MM.1S (cell line): ENCODE results near the gene NAALADL2.

ENCODE experiments used
- DNase-seq: peaks from one replicate; pipeline ENCODE4 v3.0.0-alpha.2; 2015
- H2AFZ ChIP-seq: fragments of 300-600 bp; sonication (generic); 2 replicates; pipeline ENCODE4 v1.6.0; 2016; ENCODE audit warnings: antibody characterized with exemption, low read length
- H3F3A ChIP-seq: fragments of 300-600 bp; sonication (generic); 2 replicates; pipeline ENCODE4 v1.6.1; 2016; ENCODE audit warnings: mild to moderate bottlenecking, antibody characterized with exemption, low read length, moderate library complexity, mixed read lengths; ENCODE audit not compliant: insufficient read depth
- H3K27ac ChIP-seq: fragments of 300-600 bp; sonication (generic); 2 replicates; pipeline ENCODE4 v1.5.1; 2016; ENCODE audit warnings: mild to moderate bottlenecking, low read length
- H3K27me3 ChIP-seq: fragments of 300-600 bp; sonication (generic); replicated peaks from 2 replicates; pipeline ENCODE4 v1.6.0; 2016; ENCODE audit warnings: low read length; ENCODE audit not compliant: insufficient read depth
- H3K36me3 ChIP-seq: fragments of 300-600 bp; sonication (generic); replicated peaks from 2 replicates; pipeline ENCODE4 v1.6.1; 2016; ENCODE audit warnings: mild to moderate bottlenecking, low read length, mixed read lengths; ENCODE audit not compliant: insufficient read depth
- H3K4me1 ChIP-seq: fragments of 300-600 bp; sonication (generic); 2 replicates; pipeline ENCODE4 v1.6.1; 2016; ENCODE audit warnings: low read length, mixed read lengths
- H3K4me2 ChIP-seq: fragments of 300-600 bp; sonication (generic); 2 replicates; pipeline ENCODE4 v1.6.0; 2016; ENCODE audit warnings: low read depth, low read length
- H3K4me3 ChIP-seq: fragments of 300-600 bp; sonication (generic); 2 replicates; pipeline ENCODE4 v1.5.1; 2016; ENCODE audit warnings: low read length, mixed read lengths
- H3K79me2 ChIP-seq: fragments of 300-600 bp; sonication (generic); 2 replicates; pipeline ENCODE4 v1.6.1; 2016; ENCODE audit warnings: mixed run types, low read length, mixed read lengths
- H3K9ac ChIP-seq: fragments of 300-600 bp; sonication (generic); 2 replicates; pipeline ENCODE4 v1.6.1; 2016; ENCODE audit warnings: low read length, mixed read lengths
- H3K9me2 ChIP-seq: fragments of 300-600 bp; sonication (generic); replicated peaks from 2 replicates; pipeline ENCODE4 v1.6.1; 2016; ENCODE audit warnings: mild to moderate bottlenecking, low read length, mixed read lengths; ENCODE audit not compliant: insufficient read depth
- H3K9me3 ChIP-seq: fragments of 300-600 bp; sonication (generic); replicated peaks from 2 replicates; pipeline ENCODE4 v1.6.1; 2016; ENCODE audit warnings: mild to moderate bottlenecking, low read length, mixed read lengths; ENCODE audit not compliant: insufficient read depth
- H4K20me1 ChIP-seq: fragments of 300-600 bp; sonication (generic); 2 replicates; pipeline ENCODE4 v1.6.1; 2016; ENCODE audit warnings: mild to moderate bottlenecking, low read length, moderate library complexity, mixed read lengths; ENCODE audit not compliant: insufficient read depth
- EZH2 ChIP-seq: fragments of 300-600 bp; sonication (generic); optimal IDR thresholded peaks from 2 replicates; pipeline ENCODE3; 2017; ENCODE audit warnings: low read depth, mild to moderate bottlenecking, antibody characterized with exemption, low read length, mixed read lengths
- EZH2phosphoT487 ChIP-seq: fragments of 300-600 bp; sonication (generic); IDR thresholded peaks from 2 replicates; pipeline ENCODE4 v1.6.1; 2018; ENCODE audit warnings: antibody characterized with exemption, low read length
- TF ChIP-seq, protein P1 (sequence below): fragments of 300-600 bp; sonication (generic); IDR thresholded peaks from 2 replicates; pipeline ENCODE4 v1.5.1; 2016; ENCODE audit warnings: antibody characterized with exemption, low read length, mixed read lengths

NAALADL2 gene

DNA sequence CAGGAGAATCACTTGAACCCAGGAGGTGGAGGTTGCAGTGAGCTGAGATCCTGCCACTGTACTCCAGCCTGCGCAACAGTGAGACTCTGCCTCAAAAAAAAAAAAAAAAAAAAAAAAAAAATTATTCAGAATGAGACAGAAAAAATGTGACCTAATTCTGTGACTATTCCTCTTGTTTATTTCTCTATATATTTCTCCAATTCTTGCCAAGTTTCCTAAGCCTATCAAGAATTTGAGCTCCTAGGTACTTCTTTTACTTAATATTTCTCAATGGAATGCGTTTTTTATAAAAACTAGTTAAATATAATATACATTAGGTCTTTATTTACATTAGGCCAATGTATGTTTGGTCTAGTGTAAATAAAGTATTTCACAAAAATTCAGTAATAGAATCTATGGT, 86.8 kb downstream of the NAALADL2 start:
- TF ChIP-seq, protein P1, sequence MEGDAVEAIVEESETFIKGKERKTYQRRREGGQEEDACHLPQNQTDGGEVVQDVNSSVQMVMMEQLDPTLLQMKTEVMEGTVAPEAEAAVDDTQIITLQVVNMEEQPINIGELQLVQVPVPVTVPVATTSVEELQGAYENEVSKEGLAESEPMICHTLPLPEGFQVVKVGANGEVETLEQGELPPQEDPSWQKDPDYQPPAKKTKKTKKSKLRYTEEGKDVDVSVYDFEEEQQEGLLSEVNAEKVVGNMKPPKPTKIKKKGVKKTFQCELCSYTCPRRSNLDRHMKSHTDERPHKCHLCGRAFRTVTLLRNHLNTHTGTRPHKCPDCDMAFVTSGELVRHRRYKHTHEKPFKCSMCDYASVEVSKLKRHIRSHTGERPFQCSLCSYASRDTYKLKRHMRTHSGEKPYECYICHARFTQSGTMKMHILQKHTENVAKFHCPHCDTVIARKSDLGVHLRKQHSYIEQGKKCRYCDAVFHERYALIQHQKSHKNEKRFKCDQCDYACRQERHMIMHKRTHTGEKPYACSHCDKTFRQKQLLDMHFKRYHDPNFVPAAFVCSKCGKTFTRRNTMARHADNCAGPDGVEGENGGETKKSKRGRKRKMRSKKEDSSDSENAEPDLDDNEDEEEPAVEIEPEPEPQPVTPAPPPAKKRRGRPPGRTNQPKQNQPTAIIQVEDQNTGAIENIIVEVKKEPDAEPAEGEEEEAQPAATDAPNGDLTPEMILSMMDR, result no peak
- TF ChIP-seq EZH2, result no peak
- TF ChIP-seq EZH2phosphoT487, result no peak
- no peak for DNase-seq
- Histone ChIP-seq H4K20me1 (no peaks in the 10 kb centered on the region), H2AFZ (no peak overlapping the region), H3K27me3 (no peaks in the 10 kb centered on the region), H3K27ac (no peak overlapping the region), H3K36me3 (no peaks in the 10 kb centered on the region), H3F3A (no peaks in the 10 kb centered on the region), H3K4me3 (no peak overlapping the region), H3K9ac (no peak overlapping the region), H3K4me1 (no peaks in the 10 kb centered on the region), H3K4me2 (no peak overlapping the region), H3K9me2 (no peaks in the 10 kb centered on the region), H3K79me2 (no peaks in the 10 kb centered on the region), H3K9me3 (no peaks in the 10 kb centered on the region)

DNA sequence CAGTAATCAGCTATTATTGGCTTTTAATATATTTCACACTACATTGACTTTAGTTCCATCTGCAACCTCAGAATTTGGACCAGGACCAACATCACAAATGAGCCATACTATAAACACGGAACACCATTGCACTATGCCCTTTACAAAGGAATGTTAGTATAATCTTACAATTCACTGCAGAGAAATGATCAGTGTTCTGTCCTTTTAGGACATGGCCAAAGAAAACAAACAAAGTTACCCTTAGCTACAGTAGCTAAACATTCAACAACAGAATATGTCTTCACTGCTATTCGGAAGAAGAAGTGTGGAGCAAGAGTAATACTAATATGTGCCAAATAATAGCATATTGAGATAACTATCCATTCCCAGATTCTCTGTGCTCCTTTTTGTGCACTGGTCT, 90.4 kb downstream of the NAALADL2 start:
- Histone ChIP-seq H4K20me1 (no peaks in the 10 kb centered on the region), H3K9me3 (no peaks in the 10 kb centered on the region), H3K4me1 (no peaks in the 10 kb centered on the region), H3K4me2 (no peak overlapping the region), H3K27ac (no peak overlapping the region), H3K27me3 (no peaks in the 10 kb centered on the region), H2AFZ (no peak overlapping the region), H3K9ac (no peak overlapping the region), H3K9me2 (no peaks in the 10 kb centered on the region), H3K36me3 (no peaks in the 10 kb centered on the region), H3K79me2 (no peaks in the 10 kb centered on the region), H3K4me3 (no peak overlapping the region), H3F3A (no peaks in the 10 kb centered on the region)
- TF ChIP-seq EZH2 (no peak), EZH2phosphoT487 (no peak)
- TF ChIP-seq, protein P1, result no peak
- DNase-seq, result no peak

DNA sequence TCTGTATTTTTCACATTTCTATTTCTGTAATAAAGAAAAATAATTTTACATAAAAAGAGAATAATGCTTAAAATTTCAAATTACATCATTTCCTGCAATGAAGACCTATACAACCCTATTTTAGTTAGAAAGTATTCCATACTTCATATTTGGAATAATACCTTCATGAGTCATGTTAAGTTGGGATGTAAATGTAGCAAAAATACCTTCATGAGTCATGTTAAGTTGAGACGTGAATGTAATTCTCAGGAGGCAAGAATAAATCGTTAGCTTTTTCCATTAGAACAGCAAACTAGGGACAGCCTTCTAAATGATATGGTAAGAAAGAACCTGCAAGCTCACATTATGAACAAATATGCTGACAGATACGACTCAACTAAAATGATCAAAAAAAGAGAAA, 91.9 kb downstream of the NAALADL2 start:
- no peak overlapping the region for H3K27ac ChIP-seq
- TF ChIP-seq EZH2, result no peak
- no peak for TF ChIP-seq EZH2phosphoT487
- no peak for DNase-seq
- no peak overlapping the region for H2AFZ ChIP-seq
- no peaks in the 10 kb centered on the region for H3K79me2 ChIP-seq
- H3K4me2 ChIP-seq, result no peak overlapping the region
- no peaks in the 10 kb centered on the region for H4K20me1 ChIP-seq
- H3K27me3 ChIP-seq, result no peaks in the 10 kb centered on the region
- H3K9me3 ChIP-seq, result no peaks in the 10 kb centered on the region
- H3K4me1 ChIP-seq, result no peaks in the 10 kb centered on the region
- H3K9me2 ChIP-seq, result no peaks in the 10 kb centered on the region
- no peak overlapping the region for H3K4me3 ChIP-seq
- H3F3A ChIP-seq, result no peaks in the 10 kb centered on the region
- no peaks in the 10 kb centered on the region for H3K36me3 ChIP-seq
- no peak overlapping the region for H3K9ac ChIP-seq

DNA sequence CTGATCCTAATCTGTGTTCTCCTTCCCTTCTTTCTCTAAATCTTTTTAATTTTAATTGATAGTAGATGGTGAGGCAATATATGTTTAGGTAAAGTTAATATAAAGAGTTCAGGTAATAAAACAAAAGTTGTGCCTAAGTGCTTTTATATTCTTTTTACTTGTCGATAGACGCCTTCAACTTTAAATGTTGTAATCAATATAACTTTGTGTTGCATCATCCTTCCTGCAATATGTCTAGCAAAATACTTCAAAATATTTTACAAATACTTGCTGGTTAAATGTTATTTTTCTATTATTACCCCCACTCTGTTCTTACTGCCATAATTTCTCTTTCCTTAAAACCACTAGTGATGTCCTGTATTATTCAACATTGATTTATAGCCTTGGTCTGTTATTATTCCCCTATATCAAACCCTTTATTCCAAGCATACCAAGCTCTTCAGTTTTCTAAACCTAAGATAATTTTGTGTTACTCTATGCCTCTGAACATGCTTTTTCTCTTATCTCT, 92.4 kb downstream of the NAALADL2 start:
- Histone ChIP-seq H2AFZ (no peak overlapping the region), H3K36me3 (no peaks in the 10 kb centered on the region), H3K4me2 (no peak overlapping the region), H3K27me3 (no peaks in the 10 kb centered on the region), H3K9me3 (no peaks in the 10 kb centered on the region), H3K9ac (no peak overlapping the region), H3K4me1 (no peaks in the 10 kb centered on the region), H3K27ac (no peak overlapping the region), H4K20me1 (no peaks in the 10 kb centered on the region), H3K4me3 (no peak overlapping the region), H3K79me2 (no peaks in the 10 kb centered on the region), H3F3A (no peaks in the 10 kb centered on the region), H3K9me2 (no peaks in the 10 kb centered on the region)
- no peak for DNase-seq
- TF ChIP-seq EZH2, result no peak
- TF ChIP-seq, protein P1, result no peak
